ENCODE measurements around the gene WSCD2.

The WSCD2 gene

GRCh38 chr12:108104657-108105056 lies 24.4 kb upstream of the WSCD2 start:
- Histone ChIP-seq H3K4me3 (no peak overlapping the region), H3K27ac (no peak overlapping the region)

- Histone ChIP-seq H3K27ac (no peak overlapping the region), H3K4me3 (no peak overlapping the region)
Observed at GRCh38 chr12:108106599-108106998, 22.5 kb upstream of the WSCD2 start.

- Histone ChIP-seq H3K4me3 (no peak overlapping the region), H3K27ac (no peak overlapping the region)
Observed at GRCh38 chr12:108107293-108107692, 21.8 kb upstream of the WSCD2 start.

DNA sequence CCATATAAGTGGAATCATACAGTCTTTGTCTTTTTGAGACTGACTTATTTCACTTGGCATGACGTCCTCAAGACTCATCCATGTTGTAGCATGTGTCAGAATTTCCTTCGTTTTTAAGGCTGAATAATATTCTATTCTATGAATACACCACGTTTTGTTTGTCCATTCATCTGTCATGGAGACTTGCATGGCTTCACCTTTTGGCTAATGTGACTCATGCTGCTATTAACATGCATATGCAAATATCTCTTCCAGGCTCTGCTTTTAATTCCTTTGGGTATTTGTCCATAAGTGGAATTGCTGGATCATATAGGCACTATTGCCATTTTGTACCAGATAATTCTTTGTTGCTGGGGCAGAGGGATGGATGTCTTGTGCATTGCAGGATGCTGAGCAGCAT lies 19.6 kb upstream of the WSCD2 start:
- no peak overlapping the region for H3K27ac ChIP-seq
- no peak overlapping the region for H3K4me3 ChIP-seq

DNA sequence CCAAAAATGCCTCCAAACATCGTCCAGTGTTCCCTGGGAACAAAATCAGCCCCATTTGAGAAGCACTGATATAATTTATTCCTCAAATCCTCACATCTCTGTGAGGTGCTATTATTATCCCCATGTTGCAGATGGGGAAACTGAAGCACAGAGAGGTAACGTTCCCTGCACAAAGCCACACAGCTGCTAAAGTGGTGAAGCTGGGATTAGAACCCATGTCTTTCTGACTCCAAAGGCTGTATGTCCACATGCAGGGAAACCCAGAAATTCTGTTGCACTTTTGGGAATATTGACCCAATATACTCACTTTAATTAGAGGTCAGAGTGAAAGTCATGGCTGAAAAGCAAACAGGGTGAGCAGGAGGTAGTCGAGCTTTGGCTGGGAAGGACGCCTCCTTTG lies 19.1 kb upstream of the WSCD2 start:
- no peak overlapping the region for H3K4me3 ChIP-seq
- H3K27ac ChIP-seq = no peak overlapping the region

GRCh38 chr12:108110844-108111243 lies 18.2 kb upstream of the WSCD2 start:
- Histone ChIP-seq H3K4me3 (no peak overlapping the region), H3K27ac (no peak overlapping the region)

GRCh38 chr12:108112832-108113556 lies 16.1 kb upstream of the WSCD2 start:
- H3K27ac ChIP-seq = peak overlapping the region in 2 of 21 experiments; percentile 2 to 60

DNA sequence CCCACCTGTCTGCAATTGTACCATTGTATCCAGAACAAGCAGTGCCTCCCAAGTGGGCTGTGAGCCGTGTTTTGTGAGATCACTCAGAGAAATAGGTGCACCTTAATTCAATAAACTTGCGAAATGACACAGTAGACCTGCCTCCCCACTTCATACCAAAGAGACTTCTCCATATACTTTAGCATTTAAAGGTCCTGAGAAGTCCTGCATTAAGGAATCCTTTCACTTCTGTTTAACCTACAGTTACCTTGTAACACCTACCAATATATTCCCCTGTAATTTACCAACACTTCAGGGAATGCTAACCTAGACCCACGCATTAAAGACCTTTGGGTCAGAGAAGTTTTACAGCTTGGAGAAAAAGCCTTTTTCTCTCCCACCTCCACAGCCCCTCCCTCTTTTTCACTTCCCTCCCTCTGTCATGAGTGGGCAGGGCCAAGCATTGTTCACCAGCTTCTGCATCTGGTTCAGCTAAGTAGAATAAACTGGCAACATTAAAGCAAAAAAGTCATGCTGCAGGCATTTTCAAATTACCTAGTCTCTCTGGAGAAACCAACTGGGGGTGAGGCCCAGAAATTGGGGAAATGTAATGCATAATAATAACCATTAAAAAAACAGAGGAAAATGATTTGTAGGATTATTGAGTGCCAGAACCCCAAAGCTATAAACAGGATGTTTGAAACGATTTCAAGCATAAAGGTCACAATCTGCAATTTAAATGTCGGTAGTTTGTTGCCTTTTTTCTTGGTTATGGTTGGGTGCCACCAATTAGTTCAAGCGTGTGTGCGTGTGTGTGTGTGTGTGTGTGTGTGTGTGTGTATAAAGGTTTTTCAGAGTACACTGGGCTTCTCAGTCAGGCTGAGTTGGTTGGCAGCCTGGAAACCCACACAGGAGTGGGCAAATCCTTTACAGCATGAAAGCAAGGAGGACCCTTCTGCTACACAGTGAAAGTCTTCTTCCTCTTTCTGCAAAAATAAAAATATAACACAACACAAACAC lies 13.7 kb upstream of the WSCD2 start:
- Histone ChIP-seq H3K4me3 (no peak overlapping the region), H3K27ac (no peak overlapping the region)

More at GRCh38 chr12:108112832-108113556, 16.1 kb upstream of the WSCD2 start:
- no peak overlapping the region for H3K4me3 ChIP-seq

- no peak overlapping the region for H3K27ac ChIP-seq
- no peak overlapping the region for H3K4me3 ChIP-seq
Observed at GRCh38 chr12:108116254-108116653, 12.8 kb upstream of the WSCD2 start.

GRCh38 chr12:108116699-108117098 lies 12.4 kb upstream of the WSCD2 start:
- Histone ChIP-seq H3K27ac (peak overlapping the region in 1 of 21 experiments; percentile 49), H3K4me3 (no peak overlapping the region)

GRCh38 chr12:108117163-108117849 lies 11.8 kb upstream of the WSCD2 start:
- H3K4me3 ChIP-seq = no peak overlapping the region
- peak overlapping the region in 1 of 21 experiments; percentile 49 for H3K27ac ChIP-seq

DNA sequence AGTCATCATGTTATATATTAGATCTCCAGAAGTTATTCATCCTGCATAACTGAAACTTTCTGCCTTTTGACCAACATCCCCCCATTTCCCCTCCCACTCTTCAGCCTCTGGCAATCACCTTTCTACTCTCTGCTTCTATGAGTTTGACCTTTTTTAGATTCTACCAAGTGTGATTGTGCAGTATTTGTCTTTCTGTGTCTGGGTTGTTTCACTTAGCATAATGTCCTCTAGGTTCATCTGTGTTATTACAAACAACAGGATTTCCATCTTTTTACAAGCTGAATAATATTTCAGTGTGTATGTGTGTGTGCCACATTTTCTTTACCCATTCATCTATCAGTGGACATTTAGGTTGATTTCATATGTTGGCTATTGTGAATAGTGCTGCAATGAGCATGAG lies 11.2 kb upstream of the WSCD2 start:
- no peak overlapping the region for H3K4me3 ChIP-seq
- peak overlapping the region in 1 of 21 experiments; percentile 49 for H3K27ac ChIP-seq

DNA sequence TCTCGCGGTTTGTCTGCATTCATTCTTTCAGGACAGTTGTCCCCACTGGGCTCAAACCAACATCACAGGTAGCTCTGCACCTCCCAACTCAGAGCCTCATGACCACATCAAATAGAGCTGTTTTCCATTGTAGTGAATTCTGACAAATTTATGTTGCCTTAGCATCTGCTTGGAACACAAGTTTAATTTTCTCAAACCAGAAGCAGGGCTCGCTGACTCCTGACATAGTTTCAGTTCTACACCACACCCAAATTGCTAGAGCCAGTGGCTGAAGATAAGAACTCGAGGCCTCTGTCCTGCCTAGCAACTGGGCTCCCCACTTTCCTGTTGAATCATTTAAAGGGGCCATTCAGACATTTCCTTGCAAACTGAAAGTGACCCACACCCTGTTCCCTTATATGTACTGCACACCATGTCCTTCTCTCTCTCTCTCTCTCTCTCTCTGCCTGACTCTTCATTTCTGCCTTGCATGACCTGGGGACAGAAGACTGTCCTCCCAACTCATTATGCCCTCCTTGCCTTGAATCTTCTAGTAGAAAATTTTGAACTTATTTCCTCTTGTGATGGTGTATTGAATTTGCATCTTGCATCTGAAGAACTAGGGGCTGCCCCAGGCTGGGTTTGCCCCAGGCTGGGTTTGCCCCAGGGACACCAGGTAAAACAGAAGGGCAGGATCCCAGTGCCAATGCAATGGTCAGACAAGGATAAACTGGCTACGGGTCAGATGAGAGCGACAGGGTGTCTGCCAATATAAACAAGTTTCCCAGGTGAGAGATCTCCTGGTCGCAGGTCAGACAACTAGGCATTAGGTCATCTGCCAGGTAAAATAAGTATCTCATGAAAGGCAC lies 9.7 kb upstream of the WSCD2 start:
- peak overlapping the region in 1 of 21 experiments; percentile 3 for H3K27ac ChIP-seq
- H3K4me3 ChIP-seq = no peak overlapping the region

DNA sequence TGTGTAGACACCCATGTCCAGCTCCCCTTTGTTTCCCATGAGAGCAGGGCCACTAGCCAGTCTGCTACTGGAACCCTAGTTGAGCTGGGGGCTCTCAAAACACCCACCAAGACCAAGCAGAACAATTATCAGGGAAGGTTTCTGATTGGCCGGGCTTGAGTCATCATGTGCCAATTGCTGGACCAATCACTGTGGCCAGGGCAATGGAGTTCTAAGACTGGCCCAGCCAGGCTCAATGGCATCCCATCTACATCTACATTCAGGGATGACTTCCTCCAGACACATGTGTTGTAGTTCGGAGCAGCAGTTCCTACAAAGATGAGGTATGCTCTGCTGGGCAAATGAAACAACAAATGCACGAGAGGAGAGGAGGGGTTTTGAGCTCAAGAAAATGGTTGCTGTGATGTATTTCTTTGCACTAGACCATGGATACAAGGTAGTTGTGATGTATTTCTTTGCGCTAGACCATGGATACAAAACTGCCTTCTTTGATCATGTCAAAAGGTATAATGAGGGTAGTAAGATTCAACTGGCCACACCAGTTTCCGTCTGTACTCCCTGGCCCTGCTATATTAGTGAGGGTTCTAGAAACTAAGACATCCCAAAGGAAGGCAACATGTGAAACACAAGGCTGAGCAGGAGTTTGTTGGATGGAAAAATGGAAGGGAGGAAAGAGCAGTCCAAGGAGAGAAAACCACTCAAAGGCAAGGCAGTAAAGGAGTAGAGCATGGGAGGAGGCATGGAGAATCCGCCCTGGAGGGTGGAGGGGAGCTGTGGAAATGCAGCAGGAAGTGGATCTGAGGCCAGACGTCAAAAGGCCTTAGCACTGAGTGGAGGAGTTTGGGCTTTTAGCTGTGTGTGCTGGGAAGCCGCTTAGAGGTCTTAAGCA lies 8.9 kb upstream of the WSCD2 start:
- Histone ChIP-seq H3K4me3 (no peak overlapping the region), H3K27ac (no peak overlapping the region)

GRCh38 chr12:108120863-108121165 lies 8.3 kb upstream of the WSCD2 start:
- Histone ChIP-seq H3K27ac (no peak overlapping the region), H3K4me3 (no peak overlapping the region)

DNA sequence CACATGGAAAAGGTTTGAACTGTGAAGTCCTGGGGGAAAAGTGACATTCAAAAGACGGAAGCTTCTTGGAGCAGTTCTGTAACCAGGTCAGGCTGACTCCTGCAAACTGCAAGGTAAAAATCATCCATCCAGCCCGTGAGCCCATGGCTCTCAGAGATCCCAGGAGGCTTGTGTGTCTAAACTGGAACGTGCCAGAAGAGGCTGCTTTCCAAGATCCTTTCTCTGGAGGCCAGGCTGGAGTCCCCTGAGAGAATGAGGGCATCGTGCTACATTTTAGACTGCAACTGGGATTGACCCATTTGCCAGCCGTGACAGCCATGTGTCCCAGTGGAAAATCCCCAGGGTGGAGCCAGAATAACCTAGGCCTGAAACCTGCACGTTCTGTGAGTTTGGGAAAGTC lies 7.8 kb upstream of the WSCD2 start:
- Histone ChIP-seq H3K27ac (no peak overlapping the region), H3K4me3 (no peak overlapping the region)

GRCh38 chr12:108121728-108122471 lies 7.2 kb upstream of the WSCD2 start:
- no peak overlapping the region for H3K4me3 ChIP-seq
- no peak overlapping the region for H3K27ac ChIP-seq

GRCh38 chr12:108122644-108123043 lies 6.4 kb upstream of the WSCD2 start:
- no peak overlapping the region for H3K27ac ChIP-seq

More at GRCh38 chr12:108122644-108123043, 6.4 kb upstream of the WSCD2 start:
- no peak overlapping the region for H3K4me3 ChIP-seq

All from skin epidermis (tissue), 12 donors.